Gastroesophageal sphincter (tissue), 3 donors: Measurements from ENCODE around the gene IL16.

ENCODE experiments used
- EP300 ChIP-seq: sonication (generic); formaldehyde crosslinking; IDR thresholded peaks from one replicate; pipeline ENCODE4 v1.6.1; 2017; ENCODE audit warnings: antibody characterized with exemption, mild to moderate bottlenecking
- POLR2A ChIP-seq, 2 donors: fragments of 450-650 bp; IDR thresholded peaks; one replicate each; pipeline ENCODE4 v1.6.1; 2017; ENCODE audit warnings: antibody characterized with exemption in 2 of 2, mild to moderate bottlenecking in 2 of 2, moderate library complexity in 1 of 2
- TF ChIP-seq, protein P1 (sequence below), 4 experiments: fragments of 200-600 bp in 2 of 4; fragments of 450-650 bp in 2 of 4; sonication (generic) in 1 of 4; IDR thresholded peaks; one replicate each; pipeline ENCODE4 v1.5.1; 2017 to 2019; ENCODE audit warnings: antibody characterized with exemption in 4 of 4, mild to moderate bottlenecking in 2 of 4, moderate library complexity in 2 of 4

DNA sequence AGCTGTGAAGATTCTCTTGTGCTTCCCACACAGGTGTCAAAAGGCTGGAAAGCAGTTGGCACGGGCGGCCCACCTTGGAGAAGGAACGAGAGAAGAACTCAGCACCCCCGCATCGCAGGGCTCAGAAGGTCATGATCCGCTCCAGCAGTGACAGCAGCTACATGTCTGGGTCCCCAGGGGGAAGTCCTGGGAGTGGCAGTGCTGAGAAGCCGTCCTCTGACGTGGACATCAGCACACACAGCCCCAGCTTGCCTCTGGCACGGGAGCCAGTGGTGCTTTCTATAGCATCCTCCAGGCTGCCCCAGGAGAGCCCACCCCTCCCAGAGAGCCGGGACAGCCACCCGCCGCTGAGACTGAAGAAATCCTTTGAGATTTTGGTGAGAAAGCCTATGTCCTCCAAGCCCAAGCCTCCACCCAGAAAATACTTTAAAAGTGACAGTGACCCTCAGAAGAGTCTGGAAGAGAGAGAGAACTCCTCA, 95.9 kb downstream of the IL16 start:
- TF ChIP-seq POLR2A (IDR thresholded peaks at IDR 0.05) (no peak), EP300 (no peak)
- TF ChIP-seq, protein P1, sequence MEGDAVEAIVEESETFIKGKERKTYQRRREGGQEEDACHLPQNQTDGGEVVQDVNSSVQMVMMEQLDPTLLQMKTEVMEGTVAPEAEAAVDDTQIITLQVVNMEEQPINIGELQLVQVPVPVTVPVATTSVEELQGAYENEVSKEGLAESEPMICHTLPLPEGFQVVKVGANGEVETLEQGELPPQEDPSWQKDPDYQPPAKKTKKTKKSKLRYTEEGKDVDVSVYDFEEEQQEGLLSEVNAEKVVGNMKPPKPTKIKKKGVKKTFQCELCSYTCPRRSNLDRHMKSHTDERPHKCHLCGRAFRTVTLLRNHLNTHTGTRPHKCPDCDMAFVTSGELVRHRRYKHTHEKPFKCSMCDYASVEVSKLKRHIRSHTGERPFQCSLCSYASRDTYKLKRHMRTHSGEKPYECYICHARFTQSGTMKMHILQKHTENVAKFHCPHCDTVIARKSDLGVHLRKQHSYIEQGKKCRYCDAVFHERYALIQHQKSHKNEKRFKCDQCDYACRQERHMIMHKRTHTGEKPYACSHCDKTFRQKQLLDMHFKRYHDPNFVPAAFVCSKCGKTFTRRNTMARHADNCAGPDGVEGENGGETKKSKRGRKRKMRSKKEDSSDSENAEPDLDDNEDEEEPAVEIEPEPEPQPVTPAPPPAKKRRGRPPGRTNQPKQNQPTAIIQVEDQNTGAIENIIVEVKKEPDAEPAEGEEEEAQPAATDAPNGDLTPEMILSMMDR (IDR thresholded peaks at IDR 0.05) = no peak
